ENCODE data around the gene CAPN5. TPM values are rescaled to one million over a fixed set of nuclear protein-coding genes. Genes with fewer than 3 reads are reported as not detected.

CAPN5 gene
- total RNA-seq, 1 donor from 2014 or later, result 12.8 TPM

DNA sequence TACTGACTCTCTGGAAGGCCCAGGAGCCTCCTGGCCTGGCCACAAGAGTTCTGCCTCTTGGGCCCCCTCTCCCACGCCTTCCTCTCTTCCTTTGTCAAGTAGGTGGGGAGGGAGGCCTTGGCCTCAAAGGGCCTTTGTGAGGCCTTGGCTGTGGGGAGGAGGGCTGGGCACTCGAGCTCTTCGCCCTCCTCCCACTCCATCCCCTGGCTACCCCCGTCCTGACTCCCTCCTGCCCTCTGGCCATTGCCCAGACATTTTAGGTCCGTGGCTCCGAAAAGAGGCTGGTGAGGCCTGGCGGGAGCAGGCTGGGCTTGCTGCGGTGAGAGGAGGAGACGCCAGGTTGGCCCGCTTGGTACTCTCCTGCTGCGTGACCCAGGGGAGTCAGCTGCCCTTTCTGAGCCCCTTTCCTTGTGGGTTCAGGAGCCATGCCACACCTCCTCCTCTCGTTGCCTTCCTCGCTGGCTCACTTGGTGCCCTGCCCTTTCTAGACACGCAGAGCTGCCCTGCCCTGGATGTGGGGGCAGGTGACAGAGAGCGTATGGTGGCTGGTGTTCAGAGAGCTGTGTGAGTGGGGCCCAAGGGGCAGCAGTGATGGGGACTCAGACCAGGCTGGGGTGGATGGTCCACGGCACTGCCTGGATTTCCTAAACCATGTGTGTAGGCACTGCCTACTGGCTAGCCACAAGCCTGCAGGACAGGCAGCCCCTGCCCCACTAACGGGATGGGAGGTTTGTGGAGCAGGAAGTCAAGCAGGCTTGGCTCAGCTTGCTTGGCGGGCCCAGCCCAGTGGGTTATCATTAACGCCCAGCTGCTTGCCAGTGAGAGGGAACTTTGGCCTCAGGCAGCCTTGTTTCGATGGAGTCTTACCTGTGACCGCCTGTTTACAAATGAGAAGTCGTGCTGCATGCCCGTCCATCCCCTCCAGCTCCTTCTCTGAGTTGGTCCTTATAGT lies 20.0 kb downstream of the CAPN5 start:
- TF ChIP-seq, protein P1, sequence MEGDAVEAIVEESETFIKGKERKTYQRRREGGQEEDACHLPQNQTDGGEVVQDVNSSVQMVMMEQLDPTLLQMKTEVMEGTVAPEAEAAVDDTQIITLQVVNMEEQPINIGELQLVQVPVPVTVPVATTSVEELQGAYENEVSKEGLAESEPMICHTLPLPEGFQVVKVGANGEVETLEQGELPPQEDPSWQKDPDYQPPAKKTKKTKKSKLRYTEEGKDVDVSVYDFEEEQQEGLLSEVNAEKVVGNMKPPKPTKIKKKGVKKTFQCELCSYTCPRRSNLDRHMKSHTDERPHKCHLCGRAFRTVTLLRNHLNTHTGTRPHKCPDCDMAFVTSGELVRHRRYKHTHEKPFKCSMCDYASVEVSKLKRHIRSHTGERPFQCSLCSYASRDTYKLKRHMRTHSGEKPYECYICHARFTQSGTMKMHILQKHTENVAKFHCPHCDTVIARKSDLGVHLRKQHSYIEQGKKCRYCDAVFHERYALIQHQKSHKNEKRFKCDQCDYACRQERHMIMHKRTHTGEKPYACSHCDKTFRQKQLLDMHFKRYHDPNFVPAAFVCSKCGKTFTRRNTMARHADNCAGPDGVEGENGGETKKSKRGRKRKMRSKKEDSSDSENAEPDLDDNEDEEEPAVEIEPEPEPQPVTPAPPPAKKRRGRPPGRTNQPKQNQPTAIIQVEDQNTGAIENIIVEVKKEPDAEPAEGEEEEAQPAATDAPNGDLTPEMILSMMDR (IDR thresholded peaks at IDR 0.05), result no peak
- DNase-seq (ENCODE audit: extremely low spot score, unreplicated experiment), result no peak
- Mint-ChIP-seq H3K36me3 (ENCODE audit: unreplicated experiment) (no peaks in the 10 kb centered on the region), H3K9me3 (ENCODE audit: unreplicated experiment) (no peaks in the 10 kb centered on the region), H3K27me3 (ENCODE audit: unreplicated experiment) (no peaks in the 10 kb centered on the region), H3K4me3 (ENCODE audit: unreplicated experiment) (no peak overlapping the region), H3K27ac (ENCODE audit: unreplicated experiment) (no peak overlapping the region), H3K4me1 (ENCODE audit: unreplicated experiment) (peaks cover 12% of the 10 kb centered on the region)

DNA sequence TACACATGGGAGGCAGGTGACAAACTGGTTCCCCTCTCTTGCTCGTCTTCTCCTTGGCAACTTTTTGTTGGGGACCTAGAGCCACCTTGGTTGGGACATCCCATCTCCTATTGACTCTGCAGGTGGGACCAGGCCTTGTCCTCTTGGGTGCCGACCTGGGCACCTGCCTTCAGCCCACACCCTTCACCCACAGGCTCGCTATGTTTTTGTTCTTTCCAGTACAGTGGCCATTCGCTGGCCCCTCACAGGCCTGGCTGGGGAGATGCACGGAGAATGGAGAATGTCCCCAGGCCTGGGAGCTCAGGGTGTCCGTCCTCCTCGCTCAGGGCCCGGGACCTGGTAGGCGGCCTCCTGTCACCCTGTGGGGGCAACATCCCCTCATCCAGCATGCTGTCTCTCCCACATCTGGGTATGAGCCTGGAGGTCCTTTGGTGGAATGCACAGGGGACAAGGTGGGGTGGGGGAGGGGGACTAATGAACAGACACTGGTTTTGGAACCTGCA lies 21.0 kb downstream of the CAPN5 start:
- Mint-ChIP-seq H3K36me3 (ENCODE audit: unreplicated experiment) (no peaks in the 10 kb centered on the region), H3K4me1 (ENCODE audit: unreplicated experiment) (peaks cover 3% of the 10 kb centered on the region), H3K9me3 (ENCODE audit: unreplicated experiment) (no peaks in the 10 kb centered on the region), H3K4me3 (ENCODE audit: unreplicated experiment) (no peak overlapping the region), H3K27me3 (ENCODE audit: unreplicated experiment) (no peaks in the 10 kb centered on the region), H3K27ac (ENCODE audit: unreplicated experiment) (no peak overlapping the region)
- TF ChIP-seq, protein P1 (IDR thresholded peaks at IDR 0.05), result no peak
- DNase-seq (ENCODE audit: extremely low spot score, unreplicated experiment), result no peak

DNA sequence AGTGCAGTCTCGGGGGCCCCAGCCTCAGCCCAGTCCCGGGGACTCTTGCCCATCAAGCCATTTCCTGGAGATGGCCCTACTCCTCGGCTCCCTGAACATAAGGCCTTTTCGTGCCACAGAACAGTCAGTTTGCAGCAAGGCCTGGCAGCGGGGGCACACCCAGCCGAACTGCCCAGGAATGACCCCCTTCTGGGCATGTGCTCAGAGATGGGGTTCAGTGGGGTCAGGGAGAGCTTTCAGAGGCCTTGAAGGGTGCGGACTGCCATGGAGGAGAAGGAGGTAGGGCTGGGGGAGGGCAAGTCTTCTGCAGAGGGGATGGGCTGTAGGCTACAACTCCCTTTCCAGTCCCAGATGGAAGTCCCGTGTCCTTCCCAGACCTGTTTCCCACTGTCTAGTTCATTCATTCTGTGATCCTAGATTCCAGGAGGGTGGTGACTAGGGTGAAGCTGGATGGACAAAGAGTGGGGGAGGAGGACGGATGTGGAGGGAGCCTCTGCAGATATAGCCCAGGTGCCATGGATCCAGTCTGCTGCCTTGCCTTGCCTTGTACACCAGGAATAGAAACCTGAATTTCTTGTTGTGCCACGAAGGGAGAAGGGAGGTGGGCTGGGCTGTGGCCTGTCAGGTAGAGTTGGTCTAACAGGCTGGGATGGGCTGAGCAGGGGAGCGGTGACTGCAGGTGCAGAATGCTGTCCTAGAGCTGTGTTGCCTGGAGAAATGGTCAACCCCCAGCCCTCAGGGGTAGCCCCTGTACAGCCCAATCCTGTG lies 21.6 kb downstream of the CAPN5 start:
- Mint-ChIP-seq H3K9me3 (ENCODE audit: unreplicated experiment) (no peaks in the 10 kb centered on the region), H3K4me3 (ENCODE audit: unreplicated experiment) (no peak overlapping the region), H3K4me1 (ENCODE audit: unreplicated experiment) (peaks cover 1% of the 10 kb centered on the region), H3K27me3 (ENCODE audit: unreplicated experiment) (no peaks in the 10 kb centered on the region), H3K27ac (ENCODE audit: unreplicated experiment) (no peak overlapping the region), H3K36me3 (ENCODE audit: unreplicated experiment) (no peaks in the 10 kb centered on the region)
- no peak for DNase-seq (ENCODE audit: extremely low spot score, unreplicated experiment)
- TF ChIP-seq, protein P1 (IDR thresholded peaks at IDR 0.05), result no peak

DNA sequence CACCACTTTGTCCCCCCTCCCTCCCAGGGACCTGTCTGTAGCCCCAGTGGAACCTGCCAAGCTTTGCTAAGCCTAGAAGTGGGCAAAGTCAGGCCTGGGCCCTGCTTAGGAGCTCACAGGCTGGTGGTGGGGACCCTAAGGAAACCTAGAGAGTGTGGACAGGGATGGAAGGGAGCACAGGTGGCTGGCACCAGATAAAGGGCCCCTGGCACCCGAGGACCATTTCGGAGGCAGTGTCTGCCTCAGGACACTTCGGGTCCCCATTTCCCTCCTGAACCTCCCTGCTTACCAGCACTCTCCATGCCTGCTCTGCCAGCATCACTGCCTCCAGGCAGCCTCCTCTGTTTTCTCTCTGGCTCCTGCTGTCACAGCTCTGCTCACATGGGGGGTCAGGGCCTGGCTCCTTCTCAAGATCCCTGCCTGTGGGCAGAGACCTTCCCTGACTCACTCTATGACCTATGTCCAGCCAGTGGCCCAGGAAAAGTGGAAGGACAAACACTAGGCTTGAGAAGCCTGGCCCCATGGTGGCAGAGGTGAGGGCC lies 22.3 kb downstream of the CAPN5 start:
- H3K36me3 Mint-ChIP-seq (ENCODE audit: unreplicated experiment), result no peaks in the 10 kb centered on the region
- H3K9me3 Mint-ChIP-seq (ENCODE audit: unreplicated experiment), result no peaks in the 10 kb centered on the region
- peaks cover 1% of the 10 kb centered on the region for H3K4me1 Mint-ChIP-seq (ENCODE audit: unreplicated experiment)
- DNase-seq (ENCODE audit: extremely low spot score, unreplicated experiment), result no peak
- H3K4me3 Mint-ChIP-seq (ENCODE audit: unreplicated experiment), result no peak overlapping the region
- TF ChIP-seq, protein P1 (IDR thresholded peaks at IDR 0.05), result no peak
- H3K27me3 Mint-ChIP-seq (ENCODE audit: unreplicated experiment), result no peaks in the 10 kb centered on the region
- no peak overlapping the region for H3K27ac Mint-ChIP-seq (ENCODE audit: unreplicated experiment)

Data from osteocyte (in vitro differentiated cells).